GM18867 (cell line): Measurements from ENCODE around the gene VRTN.

ENCODE experiments used
- ATAC-seq: cut with Tn5 transposase; IDR thresholded peaks from one replicate; pipeline ENCODE4 v1.9.1; 2021; ENCODE audit warnings: mild to moderate bottlenecking, moderate library complexity; ENCODE audit not compliant: unreplicated experiment

Gene VRTN

DNA sequence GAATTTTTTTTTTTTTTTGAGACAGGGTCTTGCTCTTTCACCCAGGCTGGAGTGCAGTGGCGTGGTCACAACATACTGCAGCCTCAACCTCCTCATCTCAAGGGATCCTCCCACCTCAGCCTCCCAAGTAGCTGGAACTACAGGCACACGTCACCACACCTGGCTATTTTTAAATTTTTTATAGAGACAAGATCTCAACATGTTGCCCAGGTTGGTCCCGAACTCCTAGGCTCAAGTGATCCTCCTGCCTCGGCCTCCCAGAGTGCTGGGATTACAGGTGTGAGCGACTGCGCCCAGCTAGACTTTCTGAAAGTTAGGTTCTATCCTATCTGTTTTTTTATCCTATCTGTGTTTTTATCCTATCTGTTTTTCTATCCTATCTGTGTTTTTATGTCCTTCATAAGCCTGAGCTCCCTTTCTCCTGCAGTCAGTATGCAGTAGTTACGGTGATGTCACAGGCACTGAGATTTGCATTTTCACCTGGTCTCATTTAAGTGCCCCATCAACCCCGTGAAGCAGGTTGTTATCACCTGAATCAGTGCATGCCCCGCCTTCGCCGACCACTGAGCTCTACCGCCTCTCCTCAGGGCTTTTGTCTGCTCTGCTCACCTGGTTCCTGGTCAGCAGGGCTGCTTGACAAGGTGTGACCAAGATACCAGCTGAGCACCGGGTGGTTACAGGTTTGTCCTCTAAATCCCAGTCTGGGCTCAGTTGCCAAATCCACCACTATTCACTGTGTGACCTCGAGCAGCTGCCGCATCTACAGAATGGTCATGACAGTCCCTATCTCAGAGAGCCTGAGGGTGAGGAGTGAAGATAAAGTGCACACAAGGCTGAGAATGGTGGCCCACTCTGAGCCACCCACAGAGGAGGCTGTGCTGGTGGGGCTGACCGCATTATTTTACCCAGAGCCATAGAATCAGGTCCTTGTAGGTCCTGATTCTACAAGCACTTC is 44.6 kb downstream of the VRTN start:
- ATAC-seq = no peak

DNA sequence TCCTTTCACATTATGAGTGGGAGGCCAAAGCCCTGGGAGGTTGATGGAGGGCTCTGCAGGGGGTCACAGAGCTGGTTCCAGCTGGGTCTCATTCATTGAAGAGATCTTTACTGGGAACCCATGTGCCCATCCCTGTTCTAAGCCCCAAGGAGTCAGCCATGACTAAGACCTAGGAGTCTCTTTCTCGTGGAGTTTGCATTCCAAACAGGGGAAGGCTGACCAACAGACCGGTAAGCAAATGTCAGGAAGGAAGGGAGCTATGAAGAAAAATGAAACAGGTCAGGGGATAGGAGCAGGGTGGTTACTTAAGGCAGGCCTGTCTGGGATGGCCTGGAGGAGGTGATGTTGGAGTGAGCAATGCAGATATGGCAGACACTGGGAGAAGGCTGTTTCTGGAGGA is 46.3 kb downstream of the VRTN start:
- ATAC-seq = no peak

DNA sequence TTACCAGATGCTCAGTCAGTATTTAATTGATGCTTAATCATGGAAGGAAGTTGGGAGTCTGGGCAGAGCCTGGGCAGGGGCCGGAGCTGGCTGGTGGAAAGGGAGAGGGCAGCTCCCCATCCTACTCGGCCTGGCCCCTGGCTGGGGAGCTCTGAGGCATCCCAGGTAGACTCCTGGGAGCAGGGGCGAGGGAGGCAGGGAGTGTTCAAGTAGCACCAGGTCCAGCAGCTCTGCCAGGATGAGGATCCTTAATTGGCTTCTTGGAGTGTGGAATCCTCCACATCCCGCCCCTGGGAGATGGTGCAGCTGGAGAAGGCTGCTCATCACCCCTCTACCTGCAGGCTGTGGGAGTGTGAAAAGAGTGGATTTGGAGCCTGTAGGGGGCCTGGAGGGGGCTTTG is 46.8 kb downstream of the VRTN start:
- ATAC-seq = no peak

DNA sequence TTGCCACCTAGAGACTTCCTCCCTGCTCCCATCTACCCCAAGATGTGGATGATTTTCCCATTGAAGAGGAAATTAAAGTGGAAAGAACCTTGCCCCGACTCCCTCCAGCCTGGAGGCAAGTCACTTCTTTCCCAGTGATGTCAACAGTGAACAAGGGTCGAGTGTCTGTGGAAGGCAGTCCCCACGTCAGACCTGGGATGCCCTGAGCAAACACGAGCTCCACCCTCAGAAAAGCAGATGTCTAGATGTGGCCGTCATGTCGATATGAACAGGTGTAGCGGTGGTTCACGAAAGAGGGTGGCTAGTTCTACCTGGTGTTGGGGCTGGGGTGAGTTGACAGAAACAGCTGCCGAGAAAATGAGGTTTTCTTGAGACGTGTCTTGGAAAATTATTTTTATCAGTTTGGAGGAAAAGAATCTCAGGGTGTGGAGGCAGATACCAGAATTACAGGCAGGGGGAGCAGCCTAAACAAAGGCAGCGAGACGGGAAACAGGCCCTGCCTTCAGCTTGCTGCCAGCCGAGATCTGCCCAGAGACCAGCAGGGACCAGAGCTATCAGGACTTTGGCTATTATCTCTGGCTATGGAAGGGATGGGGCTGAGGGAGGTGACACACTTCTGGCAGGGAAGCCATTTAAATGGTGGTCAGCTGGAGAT is 51.9 kb downstream of the VRTN start:
- ATAC-seq = no peak

DNA sequence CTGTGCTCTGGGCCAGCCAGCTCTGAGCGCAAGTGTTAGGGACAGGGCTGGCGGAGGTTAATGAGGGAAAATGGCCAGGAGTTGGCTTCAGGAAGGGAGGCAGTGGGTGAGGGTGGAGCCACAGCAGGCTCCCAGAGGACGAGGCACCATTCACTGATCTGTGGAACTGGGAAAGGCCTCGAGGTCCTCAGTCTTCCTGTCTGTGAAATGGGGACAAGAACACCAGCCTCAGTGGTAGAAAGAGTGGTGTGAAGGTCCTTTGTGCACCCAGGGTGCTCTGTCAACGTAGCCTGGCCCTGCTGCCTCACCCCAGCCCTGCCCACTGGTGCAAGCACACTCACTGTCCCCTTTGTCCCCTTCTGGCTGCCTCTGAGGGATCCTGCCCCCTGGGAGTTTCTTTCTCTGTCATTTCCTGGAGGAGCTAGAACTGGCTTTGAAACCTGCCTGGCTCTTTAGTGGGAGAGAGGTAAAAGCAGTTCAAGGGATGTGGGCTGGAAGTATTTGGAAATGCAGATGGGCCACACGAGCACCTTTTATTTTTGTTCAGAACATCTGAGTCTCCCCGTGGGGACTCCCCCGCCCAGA is 52.7 kb downstream of the VRTN start:
- no peak for ATAC-seq

DNA sequence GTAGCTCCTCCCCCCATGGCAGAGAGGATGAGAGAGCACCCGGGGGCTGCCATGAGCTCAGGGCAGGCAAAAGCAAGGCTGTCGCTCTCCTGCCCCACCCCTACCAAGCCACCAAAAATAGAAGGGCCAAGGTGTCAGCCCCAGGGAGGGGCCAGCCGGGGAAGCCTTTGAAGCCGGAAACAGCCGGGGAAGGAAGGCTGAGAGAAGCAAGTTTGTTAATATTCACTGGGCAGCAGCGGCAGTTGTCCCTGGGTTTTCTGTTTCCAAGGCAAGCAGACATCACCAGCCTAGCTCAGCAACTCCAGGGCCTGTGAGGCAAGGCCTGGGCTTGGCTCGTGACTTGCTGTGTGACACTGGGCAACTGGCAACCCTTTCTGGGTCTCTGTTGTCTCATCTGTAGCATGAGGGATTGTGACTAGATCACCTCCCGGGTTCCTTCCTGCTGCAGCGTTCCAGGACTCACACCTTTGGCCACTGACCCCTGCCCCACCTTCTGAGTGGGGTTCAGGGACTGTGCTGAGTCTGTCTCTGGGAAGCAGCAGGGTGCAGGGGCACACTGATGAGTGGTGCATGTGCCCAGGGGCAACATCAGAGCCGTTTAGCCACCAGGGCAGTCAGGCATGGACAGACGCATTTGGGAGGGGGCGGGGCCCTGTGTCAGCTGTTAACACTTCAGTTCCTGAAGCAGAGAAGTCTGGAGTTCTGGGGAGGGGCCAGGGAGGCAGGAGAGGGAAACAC is 53.4 kb downstream of the VRTN start:
- ATAC-seq = peak; percentile 75

DNA sequence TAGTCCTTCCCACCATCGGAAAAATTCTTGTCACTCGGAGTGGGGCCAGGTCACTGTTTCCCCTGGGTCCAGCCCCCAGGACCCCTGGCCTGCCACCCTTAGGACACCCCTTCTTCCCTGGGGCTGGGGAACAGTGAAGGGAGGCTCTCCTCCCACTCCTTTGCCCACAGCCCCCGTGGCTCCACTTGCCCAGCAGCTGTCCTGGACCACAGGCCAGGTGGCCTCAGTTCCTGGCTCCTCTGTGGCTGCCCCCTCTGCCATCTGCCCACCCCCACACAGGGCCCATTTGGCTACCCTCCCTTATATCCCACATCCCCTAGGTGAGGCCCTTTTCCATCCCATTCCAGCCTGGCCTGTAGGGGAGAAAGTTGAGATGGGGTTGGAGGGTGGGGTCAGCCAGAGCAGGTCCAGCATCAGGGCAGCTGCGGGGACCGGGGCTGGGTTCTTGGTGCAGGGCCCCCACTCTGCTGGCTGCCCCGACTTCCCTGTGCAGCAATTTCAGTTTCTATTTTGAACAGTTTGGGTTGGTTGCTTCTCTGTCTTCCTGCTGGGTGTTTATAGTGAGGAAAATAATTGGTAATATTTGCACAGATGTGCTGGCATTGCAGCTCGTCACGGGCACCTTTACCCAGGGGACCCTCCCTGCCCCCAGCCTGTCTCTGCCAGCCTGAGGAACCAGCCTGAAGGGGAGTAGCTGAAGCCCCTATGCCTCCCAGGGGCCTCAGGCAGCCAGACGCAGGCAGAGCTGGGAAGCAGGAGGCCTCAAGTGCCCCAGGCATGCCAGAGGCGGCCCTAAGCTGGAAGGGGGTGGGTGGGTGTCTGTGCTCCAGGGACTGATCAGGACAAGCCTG is 54.4 kb downstream of the VRTN start:
- no peak for ATAC-seq

DNA sequence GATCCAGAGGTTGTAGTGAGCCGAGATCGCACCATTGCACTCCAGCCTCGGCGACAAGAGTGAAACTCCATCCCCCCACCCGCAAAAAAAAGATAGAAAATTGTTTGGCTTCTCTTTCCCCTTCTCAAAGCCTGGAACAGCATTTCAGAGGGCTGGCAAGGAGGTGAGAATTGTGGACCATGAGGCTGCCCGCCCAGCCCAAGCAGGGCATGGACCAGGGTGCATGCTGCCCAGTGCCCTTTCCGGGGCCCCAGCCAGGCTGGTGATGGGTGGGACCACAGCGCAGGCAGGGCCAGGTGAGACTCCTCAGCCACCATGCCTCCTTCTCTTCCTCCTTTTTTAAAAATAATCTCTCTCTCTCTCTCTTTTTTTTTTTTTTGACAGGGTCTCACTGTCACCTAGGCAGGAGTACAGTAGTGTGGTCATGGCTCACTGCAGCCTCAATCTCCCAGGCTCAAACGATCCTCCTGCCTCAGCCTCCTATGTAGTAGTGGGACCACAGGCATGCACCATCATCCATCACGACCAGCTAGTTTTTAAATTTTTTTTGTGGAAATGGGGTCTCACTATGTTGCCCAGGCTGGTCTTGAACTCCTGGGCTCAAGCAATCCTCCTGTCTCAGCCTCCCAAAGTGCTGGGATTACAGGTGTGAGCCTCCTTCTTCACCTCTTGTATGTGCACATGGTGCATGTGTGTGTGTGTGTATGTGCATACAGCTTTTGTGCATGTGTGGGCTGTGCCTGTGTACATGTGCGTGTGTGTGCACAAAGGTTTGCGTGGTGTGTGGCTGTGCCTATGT is 55.5 kb downstream of the VRTN start:
- ATAC-seq = no peak

DNA sequence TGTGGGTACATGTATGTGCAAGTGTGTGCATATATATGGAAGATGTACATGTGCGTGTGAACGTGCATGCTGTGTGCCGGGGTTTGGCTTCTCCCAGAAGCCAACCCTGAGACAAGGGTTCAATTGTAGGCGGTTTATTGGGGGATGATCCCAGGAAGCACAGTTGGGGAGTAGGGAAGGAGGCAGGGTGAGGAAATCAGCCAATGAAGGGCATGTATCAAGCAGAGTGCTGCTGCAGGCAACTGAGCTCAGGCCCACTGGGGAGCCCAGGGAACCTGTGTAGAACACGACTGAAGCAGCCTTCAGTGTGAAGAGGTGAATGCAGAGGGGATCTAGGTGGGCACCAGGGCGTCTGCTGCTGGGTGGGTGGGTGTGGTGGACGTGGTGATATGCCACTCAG is 56.2 kb downstream of the VRTN start:
- ATAC-seq = no peak

DNA sequence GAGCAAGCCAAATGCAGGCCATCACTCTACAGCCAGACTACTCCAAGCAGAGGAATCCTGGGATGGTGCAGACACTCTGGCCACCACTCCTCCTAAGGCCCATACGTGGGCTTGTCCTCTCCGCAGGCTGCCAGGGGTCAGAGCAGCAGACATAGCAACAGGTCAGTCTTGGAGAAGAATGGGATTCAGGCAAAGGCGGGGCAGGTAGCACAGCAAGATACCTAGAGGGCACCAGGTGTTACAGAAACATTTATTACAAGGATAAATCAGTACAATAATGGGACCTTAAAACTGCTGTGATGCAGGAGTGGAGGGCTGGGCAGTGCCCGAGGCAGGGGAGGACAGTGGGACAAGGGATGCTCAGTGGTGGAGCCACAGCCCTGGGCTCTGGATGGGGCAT is 57.4 kb downstream of the VRTN start:
- ATAC-seq = no peak

DNA sequence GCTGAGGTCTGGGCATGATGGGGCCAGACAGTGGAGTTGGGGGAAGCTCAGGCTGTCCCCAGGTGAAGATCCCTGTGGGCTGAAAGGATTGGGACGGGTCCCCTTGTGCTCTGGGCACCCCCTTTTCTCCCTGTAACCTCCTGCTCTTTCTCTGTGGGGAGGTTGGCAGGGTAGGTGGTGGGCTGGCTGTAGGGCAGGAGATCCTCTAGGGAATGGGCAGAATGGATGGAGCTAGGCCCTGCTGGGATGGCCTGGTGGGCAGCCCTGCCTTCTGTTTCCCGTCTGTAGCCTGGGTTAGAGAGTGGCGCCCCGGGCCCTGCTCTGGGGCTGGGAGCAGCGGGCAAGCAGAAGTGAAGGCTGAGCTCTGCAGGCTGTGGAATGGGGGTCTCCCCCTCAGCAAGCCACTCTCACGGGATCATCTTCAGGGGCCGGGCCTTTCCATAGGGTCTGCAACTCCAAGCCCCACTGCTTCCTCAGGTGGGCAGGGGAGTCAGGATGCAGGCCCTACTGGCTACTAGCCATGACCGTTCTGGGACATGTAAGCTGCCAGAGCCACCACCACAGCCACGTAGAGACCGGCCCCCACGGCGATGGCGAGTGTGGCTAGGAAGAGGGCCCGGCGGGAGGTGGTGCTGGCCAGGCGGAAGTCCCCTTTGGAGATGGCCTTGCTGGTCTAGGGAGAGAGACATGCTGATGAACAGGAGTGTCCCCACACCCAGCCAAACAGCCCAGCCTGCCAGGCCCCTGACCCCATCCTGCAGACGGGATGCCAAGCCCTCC is 58.9 kb downstream of the VRTN start:
- ATAC-seq = no peak

DNA sequence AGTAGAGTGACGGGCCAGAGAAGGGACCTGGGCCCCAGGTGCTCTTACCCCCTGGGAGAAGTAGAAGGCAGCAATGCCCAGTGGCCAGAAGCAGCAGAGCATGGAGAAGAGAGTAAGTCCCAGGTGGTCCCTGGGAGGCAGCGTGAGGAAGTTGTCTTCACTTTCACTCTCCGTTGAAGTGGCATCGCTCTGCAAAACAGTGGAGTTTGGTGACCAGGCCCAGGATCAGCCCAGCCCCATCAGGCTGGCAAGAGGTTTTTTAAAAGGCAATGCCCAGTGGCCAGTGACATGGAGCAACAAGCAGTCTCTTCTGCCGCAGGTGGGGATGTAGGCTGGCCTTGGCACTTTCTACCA is 59.5 kb downstream of the VRTN start:
- no peak for ATAC-seq

DNA sequence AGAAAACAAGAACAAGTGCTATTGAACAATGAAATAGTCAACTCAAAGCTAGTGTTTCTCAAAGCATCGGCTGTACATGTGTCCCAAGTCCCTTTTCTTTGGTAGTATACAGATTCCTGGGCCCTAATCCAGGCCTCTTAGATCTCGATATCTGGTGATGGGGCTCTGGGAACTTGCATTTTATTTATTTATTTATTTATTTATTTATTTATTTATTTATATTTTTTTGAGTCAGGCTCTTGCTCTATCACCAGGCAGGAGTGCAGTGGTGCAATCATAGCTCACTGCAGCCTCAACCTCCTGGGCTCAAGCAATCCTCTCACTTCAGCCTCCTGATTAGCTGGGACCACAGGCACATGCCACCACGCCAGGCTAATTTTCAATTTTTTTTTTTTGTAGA is 60.6 kb downstream of the VRTN start:
- ATAC-seq = no peak

DNA sequence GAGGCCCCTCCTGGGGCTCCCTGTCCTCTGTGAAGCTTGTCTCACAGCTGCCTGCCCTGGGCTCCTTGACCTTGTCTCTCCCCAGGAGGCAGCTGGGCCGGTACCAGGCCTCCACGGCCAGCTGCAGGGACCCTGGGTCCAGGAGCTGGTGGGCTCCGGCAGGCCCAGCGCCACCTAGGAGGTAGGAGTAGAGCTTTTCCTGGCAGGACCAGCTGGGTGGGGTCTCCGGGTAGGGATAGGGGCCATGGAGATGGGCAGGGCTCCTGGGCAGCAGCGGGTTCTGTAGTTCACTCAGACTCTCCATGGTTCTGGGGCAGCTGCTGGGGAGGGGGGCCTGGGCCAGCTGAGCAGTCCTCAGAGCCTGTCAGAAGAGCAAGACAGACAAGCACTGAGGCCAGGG is 61.2 kb downstream of the VRTN start:
- no peak for ATAC-seq
